ENCODE results near the gene ATP5F1E.

DNA sequence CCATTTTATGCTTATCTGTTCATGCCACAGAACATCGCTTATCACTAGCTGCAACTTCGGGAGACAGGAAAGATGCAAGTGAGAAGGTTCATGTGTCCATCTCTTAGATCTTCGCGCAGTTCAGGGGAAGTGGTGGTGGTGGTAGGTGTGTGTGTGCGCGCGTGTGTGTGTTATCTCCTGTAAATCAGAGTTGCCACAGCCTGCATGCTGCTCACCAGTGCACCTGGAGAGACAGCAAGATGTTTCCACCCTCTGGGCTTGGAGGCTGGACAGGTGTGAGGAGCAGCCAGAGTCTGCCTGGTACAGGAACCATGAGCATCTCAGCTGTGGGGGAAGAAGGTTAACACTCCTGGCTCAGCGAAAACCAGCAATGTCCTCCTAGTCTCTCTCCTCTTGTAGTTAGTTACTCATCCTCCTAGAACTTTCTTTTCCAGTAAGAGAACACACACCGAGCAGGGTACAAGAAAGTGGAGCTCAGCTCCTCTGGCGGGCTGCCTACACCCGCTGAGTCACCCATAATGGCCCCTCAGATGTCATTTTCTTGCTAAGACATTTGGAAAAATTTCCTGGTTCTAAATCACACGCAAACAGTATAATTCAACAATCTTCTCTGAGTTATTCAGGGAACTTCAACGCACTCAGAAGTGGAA, 18.1 kb downstream of the ATP5F1E start:
- TF ChIP-seq, protein P1, sequence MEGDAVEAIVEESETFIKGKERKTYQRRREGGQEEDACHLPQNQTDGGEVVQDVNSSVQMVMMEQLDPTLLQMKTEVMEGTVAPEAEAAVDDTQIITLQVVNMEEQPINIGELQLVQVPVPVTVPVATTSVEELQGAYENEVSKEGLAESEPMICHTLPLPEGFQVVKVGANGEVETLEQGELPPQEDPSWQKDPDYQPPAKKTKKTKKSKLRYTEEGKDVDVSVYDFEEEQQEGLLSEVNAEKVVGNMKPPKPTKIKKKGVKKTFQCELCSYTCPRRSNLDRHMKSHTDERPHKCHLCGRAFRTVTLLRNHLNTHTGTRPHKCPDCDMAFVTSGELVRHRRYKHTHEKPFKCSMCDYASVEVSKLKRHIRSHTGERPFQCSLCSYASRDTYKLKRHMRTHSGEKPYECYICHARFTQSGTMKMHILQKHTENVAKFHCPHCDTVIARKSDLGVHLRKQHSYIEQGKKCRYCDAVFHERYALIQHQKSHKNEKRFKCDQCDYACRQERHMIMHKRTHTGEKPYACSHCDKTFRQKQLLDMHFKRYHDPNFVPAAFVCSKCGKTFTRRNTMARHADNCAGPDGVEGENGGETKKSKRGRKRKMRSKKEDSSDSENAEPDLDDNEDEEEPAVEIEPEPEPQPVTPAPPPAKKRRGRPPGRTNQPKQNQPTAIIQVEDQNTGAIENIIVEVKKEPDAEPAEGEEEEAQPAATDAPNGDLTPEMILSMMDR (IDR thresholded peaks at IDR 0.05) = no peak
- TF ChIP-seq POLR2A (IDR thresholded peaks at IDR 0.05) = no peak
